GM12878 (cell line): ENCODE results near the gene SPOCK1. TPM values are rescaled to one million over a fixed set of nuclear protein-coding genes. Genes with fewer than 3 reads are reported as not detected.

Experiments used
- ATAC-seq: fragments of 200-7000 bp; cut with Tn5 transposase; 3 replicates; pipeline ENCODE4 v1.9.1; 2020; ENCODE audit warnings: mild to moderate bottlenecking, moderate library complexity
- BruUV-seq: library from RNA; stranded (reverse); fragments of 400-500 nt; replicated peaks from 2 replicates; lab custom pipeline; 2021; lab: Mats Ljungman, UMichigan
- CTCF ChIA-PET: fragments of 300-600 bp; sonication (Branson Sonifier 250); formaldehyde crosslinking; extraction: SDS; loops from one replicate; lab custom pipeline; 2021; ENCODE audit warnings: inconsistent platforms; lab: Yijun Ruan, JAX
- POLR2A ChIA-PET: fragments of 350-600 bp; formaldehyde crosslinking; extraction: SDS; loops from one replicate; lab custom pipeline; 2021; ENCODE audit warnings: inconsistent platforms; lab: Charles Lee
- RAD21 ChIA-PET: fragments of 300-600 bp; sonication (Branson Sonifier 250); formaldehyde crosslinking; loops from one replicate; lab custom pipeline; 2023; ENCODE audit warnings: antibody characterized with exemption; ENCODE audit not compliant: unreplicated experiment; lab: Charles Lee
- SMC1A ChIA-PET: fragments of 300-600 bp; sonication (Branson Sonifier 250); formaldehyde crosslinking; loops from one replicate; lab custom pipeline; 2023; ENCODE audit not compliant: unreplicated experiment, uncharacterized antibody; lab: Charles Lee
- DNase-seq: peaks from one replicate; pipeline ENCODE4 v3.0.0-alpha.2; 2011; ENCODE audit warnings: low read depth, low spot score
- FAIRE-seq: peaks from 3 replicates; lab custom pipeline; 2011; peaks lifted over from hg19 to GRCh38; lab: Jason Lieb, UNC
- H2AFZ ChIP-seq: 2 replicates; pipeline ENCODE4 v1.6.0; 2011; ENCODE audit warnings: low read depth, low read length, control low read depth; ENCODE audit not compliant: control insufficient read depth
- H3K27ac ChIP-seq: 2 replicates; pipeline ENCODE4 v1.5.1; 2011; ENCODE audit warnings: control low read depth; ENCODE audit not compliant: control insufficient read depth, insufficient read depth
- H3K27me3 ChIP-seq, 2 experiments: replicated peaks in 1 of 2; 2 replicates each; pipeline versions ENCODE4 v1.6.0 to v1.6.1; 2011; ENCODE audit warnings: low read length in 1 of 2; ENCODE audit not compliant: control insufficient read depth in 2 of 2, insufficient read depth in 2 of 2
- H3K36me3 ChIP-seq, 2 experiments: 2 replicates each; pipeline ENCODE4 v1.5.1; 2011; ENCODE audit warnings: low read length in 1 of 2; ENCODE audit not compliant: control insufficient read depth in 2 of 2, insufficient read depth in 2 of 2
- H3K4me1 ChIP-seq: 2 replicates; pipeline ENCODE4 v1.6.1; 2011; ENCODE audit warnings: mild to moderate bottlenecking, low read length, moderate library complexity, mixed read lengths; ENCODE audit not compliant: control insufficient read depth, insufficient read depth
- H3K4me2 ChIP-seq: 2 replicates; pipeline ENCODE4 v1.6.0; 2011; ENCODE audit warnings: control low read depth; ENCODE audit not compliant: control insufficient read depth, insufficient read depth
- H3K4me3 ChIP-seq: fragments of 200-600 bp; sonication (generic); 2 replicates; pipeline ENCODE4 v1.5.1; 2016
- H3K79me2 ChIP-seq: 2 replicates; pipeline ENCODE4 v1.6.0; 2011; ENCODE audit warnings: low read length; ENCODE audit not compliant: control insufficient read depth, insufficient read depth
- H3K9ac ChIP-seq: 2 replicates; pipeline ENCODE4 v1.8.0; 2011; ENCODE audit warnings: low read length, control low read depth, mixed read lengths; ENCODE audit not compliant: control insufficient read depth, insufficient read depth
- H3K9me3 ChIP-seq: replicated peaks from 3 replicates; pipeline ENCODE4 v1.5.1; 2011; ENCODE audit warnings: mild to moderate bottlenecking, low read length; ENCODE audit not compliant: control insufficient read depth, insufficient read depth
- H4K20me1 ChIP-seq: 2 replicates; pipeline ENCODE4 v1.6.0; 2011; ENCODE audit not compliant: control insufficient read depth, insufficient read depth
- E2F4 ChIP-seq: IDR thresholded peaks from 2 replicates; pipeline ENCODE4 v1.6.1; 2012; ENCODE audit warnings: low read depth, low read length, improper control_type of control experiment
- KDM1A ChIP-seq: fragments of 200-600 bp; sonication (generic); IDR thresholded peaks from 2 replicates; pipeline ENCODE4 v1.6.1; 2016; ENCODE audit warnings: borderline replicate concordance
- NKRF ChIP-seq: fragments of 450-650 bp; conservative IDR thresholded peaks from 2 replicates; pipeline ENCODE4 v1.6.1; 2017; ENCODE audit warnings: mild to moderate bottlenecking, moderate library complexity
- REST ChIP-seq: IDR thresholded peaks from 2 replicates; pipeline ENCODE4 v1.6.1; 2012; ENCODE audit warnings: mild to moderate bottlenecking, low read depth, low read length
- SP1 ChIP-seq: IDR thresholded peaks from one replicate; pipeline ENCODE4 v1.6.1; 2011; ENCODE audit warnings: low read depth, low read length
- TBL1XR1 ChIP-seq: IDR thresholded peaks from 2 replicates; pipeline ENCODE4 v1.6.1; 2012; ENCODE audit warnings: low read depth, low read length, improper control_type of control experiment
- ZBTB33 ChIP-seq: fragments of 450-650 bp; IDR thresholded peaks from 2 replicates; pipeline ENCODE4 v1.6.1; 2017; ENCODE audit warnings: mild to moderate bottlenecking
- ZNF592 ChIP-seq: fragments of 450-650 bp; IDR thresholded peaks from 2 replicates; pipeline ENCODE4 v1.6.1; 2017; ENCODE audit warnings: mild to moderate bottlenecking, moderate library complexity
- WGBS: methylation state at CpG from one replicate; pipeline ENCODE4 v1.1.6; 2016; ENCODE audit warnings: low lambda C conversion rate; ENCODE audit not compliant: insufficient replicate concordance, insufficient coverage; ENCODE audit errors: missing lambda C conversion rate; 5-methylcytosine and 5-hydroxymethylcytosine counted together
- in situ Hi-C: fragments of 300-500 bp; cut with MboI; formaldehyde crosslinking; loops from 9 replicates; pipeline ENCODE4 v1.14.3; 2018; ENCODE audit warnings: mixed read lengths
- intact Hi-C: fragments of 100-400 bp; cut with micrococcal nuclease; formaldehyde crosslinking; loops from one replicate; pipeline ENCODE4 v1.14.2; 2022; ENCODE audit not compliant: unreplicated experiment
- polyA plus RNA-seq, 11 experiments: library from polyadenylated mRNA; depleted of rRNA in 4 of 11; unstranded in 6 of 11; stranded (reverse) in 5 of 11; fragments of >200 nt; fragmentation: Nextera tagmentation in 4 of 11; fragmentation: Illumina TruSeq in 1 of 11; extraction: Ambion mirVana in 4 of 11; extraction: Trizol in 1 of 11; gene quantifications; 1 replicate in 1 of 11; 2 replicates in 10 of 11; pipeline versions ENCODE4 v1.2.1 to v1.2.3, GENCODE V29; 2011 to 2016; ENCODE audit warnings: inconsistent platforms in 2 of 11, missing spikeins in 2 of 11, low read depth in 1 of 11
- total RNA-seq, 4 experiments: library from RNA; depleted of rRNA in 3 of 4; stranded (reverse); fragments of >200 nt in 3 of 4; fragmentation: Illumina TruSeq in 1 of 4; extraction: Trizol in 1 of 4; gene quantifications; 2 replicates each; pipeline versions ENCODE4 v1.2.1 to v1.2.3, GENCODE V29; 2013 to 2021

SPOCK1 gene
- total and polyA plus RNA-seq, 10 of the 15 experiments (the other 5 are each of a cell fraction or from before 2014, with no cell fraction given), result 0.06 to 0.68 (median 0.25) TPM; not detected in 3

- WGBS, result 47% methylated on average over 6 of the region's 6 CpGs
- RAD21 ChIA-PET, result no interaction called here
- no peak for ATAC-seq
- Histone ChIP-seq H3K4me1 (no peaks in the 10 kb centered on the region), H3K27ac (no peak overlapping the region), H2AFZ (no peak overlapping the region), H3K4me3 (no peak overlapping the region), H3K9me3 (no peaks in the 10 kb centered on the region), H3K9ac (no peak overlapping the region), H3K36me3 (no peaks in the 10 kb centered on the region), H3K27me3 (no peaks in the 10 kb centered on the region; a peak in 1 of 4 replicates), H3K4me2 (no peak overlapping the region), H3K79me2 (no peaks in the 10 kb centered on the region), H4K20me1 (no peaks in the 10 kb centered on the region)
- CTCF ChIA-PET, result interaction anchor here (1.3 kb wide), 1 partner anchor 27 kb away, joined by 5 read pairs; no protein-coding TSS in a partner anchor
- SMC1A ChIA-PET, result interaction anchor here (0.9 to 1.0 kb wide), 3 partner anchors 10 to 156 kb away, joined by 3 read pairs; no protein-coding TSS in a partner anchor
- no TSS peak for BruUV-seq
- intact Hi-C loops, result no loop called here
- POLR2A ChIA-PET, result no interaction called here
- no peak for FAIRE-seq
- in situ Hi-C loops, result loop anchor here (5.0 kb wide), 1 partner anchor 179 kb away; the partner anchor contains the start of gene SPOCK1
- no peak for DNase-seq
- TF ChIP-seq ZBTB33 (no peak), E2F4 (no peak), KDM1A (no peak), TBL1XR1 (no peak), REST (no peak), SP1 (no peak), ZNF592 (no peak), NKRF (no peak)
Observed at GRCh38 chr5:137318027-137318426, 181.1 kb downstream of the SPOCK1 start.
